ENCODE data around the gene NRBF2.

Gene NRBF2

GRCh38 chr10:63128443-63128842, 4.7 kb upstream of the NRBF2 start:
- DNase-seq (ENCODE audit: extremely low read depth, insufficient read length) = no peak
- no peaks in the 10 kb centered on the region for H3K36me3 ChIP-seq (ENCODE audit: control insufficient read depth, insufficient read depth, low read length)
- H3K4me3 ChIP-seq (replicated peaks; ENCODE audit: low read depth, low read length) = no peak overlapping the region
- TF ChIP-seq CTCF (IDR thresholded peaks at IDR 0.05; ENCODE audit: insufficient read depth, low read length, poor library complexity, severe bottlenecking) = no peak
- H3K27me3 ChIP-seq (replicated peaks; ENCODE audit: control insufficient read depth, insufficient read depth, low read length) = no peaks in the 10 kb centered on the region

- no peak for TF ChIP-seq CTCF (IDR thresholded peaks at IDR 0.05; ENCODE audit: insufficient read depth, low read length, poor library complexity, severe bottlenecking)
- H3K27me3 ChIP-seq (replicated peaks; ENCODE audit: control insufficient read depth, insufficient read depth, low read length) = no peaks in the 10 kb centered on the region
- no peaks in the 10 kb centered on the region for H3K36me3 ChIP-seq (ENCODE audit: control insufficient read depth, insufficient read depth, low read length)
- no peak overlapping the region for H3K4me3 ChIP-seq (replicated peaks; ENCODE audit: low read depth, low read length)
- DNase-seq (ENCODE audit: extremely low read depth, insufficient read length) = no peak
Measured at GRCh38 chr10:63129888-63130287, 3.2 kb upstream of the NRBF2 start.

GRCh38 chr10:63132651-63133055, 475 bp upstream of the NRBF2 start:
- no peak overlapping the region for H3K4me3 ChIP-seq (replicated peaks; ENCODE audit: low read depth, low read length)
- DNase-seq (ENCODE audit: extremely low read depth, insufficient read length) = no peak
- TF ChIP-seq CTCF (IDR thresholded peaks at IDR 0.05; ENCODE audit: insufficient read depth, low read length, poor library complexity, severe bottlenecking) = no peak
- H3K36me3 ChIP-seq (ENCODE audit: control insufficient read depth, insufficient read depth, low read length) = no peaks in the 10 kb centered on the region
- H3K27me3 ChIP-seq (replicated peaks; ENCODE audit: control insufficient read depth, insufficient read depth, low read length) = no peaks in the 10 kb centered on the region

- Histone ChIP-seq H3K27me3 (replicated peaks; ENCODE audit: control insufficient read depth, insufficient read depth, low read length) (no peaks in the 10 kb centered on the region), H3K36me3 (ENCODE audit: control insufficient read depth, insufficient read depth, low read length) (no peaks in the 10 kb centered on the region), H3K4me3 (replicated peaks; ENCODE audit: low read depth, low read length) (peak overlapping the region; percentile 72)
- TF ChIP-seq CTCF (IDR thresholded peaks at IDR 0.05; ENCODE audit: insufficient read depth, low read length, poor library complexity, severe bottlenecking) = no peak
- no peak for DNase-seq (ENCODE audit: extremely low read depth, insufficient read length)
Measured at GRCh38 chr10:63133821-63134557, 861 bp downstream of the NRBF2 start.

GRCh38 chr10:63137306-63137705, 4.2 kb downstream of the NRBF2 start:
- Histone ChIP-seq H3K36me3 (ENCODE audit: control insufficient read depth, insufficient read depth, low read length) (no peaks in the 10 kb centered on the region), H3K4me3 (replicated peaks; ENCODE audit: low read depth, low read length) (no peak overlapping the region), H3K27me3 (replicated peaks; ENCODE audit: control insufficient read depth, insufficient read depth, low read length) (no peaks in the 10 kb centered on the region)
- no peak for TF ChIP-seq CTCF (IDR thresholded peaks at IDR 0.05; ENCODE audit: insufficient read depth, low read length, poor library complexity, severe bottlenecking)
- DNase-seq (ENCODE audit: extremely low read depth, insufficient read length) = no peak

- H3K27me3 ChIP-seq (replicated peaks; ENCODE audit: control insufficient read depth, insufficient read depth, low read length) = no peaks in the 10 kb centered on the region
- no peak for DNase-seq (ENCODE audit: extremely low read depth, insufficient read length)
- no peak for TF ChIP-seq CTCF (IDR thresholded peaks at IDR 0.05; ENCODE audit: insufficient read depth, low read length, poor library complexity, severe bottlenecking)
- no peaks in the 10 kb centered on the region for H3K36me3 ChIP-seq (ENCODE audit: control insufficient read depth, insufficient read depth, low read length)
- H3K4me3 ChIP-seq (replicated peaks; ENCODE audit: low read depth, low read length) = no peak overlapping the region
Measured at GRCh38 chr10:63140077-63140476, 6.9 kb downstream of the NRBF2 start.

Measured in GM06990 (cell line).